Rectal smooth muscle tissue (tissue), 1 donor: ENCODE measurements around the gene ADAMTSL5.
"Not testable (repeated sequence)": the region's sequence is repeated elsewhere in the genome, so short reads cannot be mapped to it uniquely, and the experiment has no call there.

ENCODE experiments used
- H3K27ac ChIP-seq: one replicate; pipeline ENCODE4 v1.7.0; 2013; ENCODE audit warnings: low read depth, low read length, inconsistent platforms
- H3K27me3 ChIP-seq: one replicate; pipeline ENCODE4 v1.7.0; 2013; ENCODE audit warnings: low read length; ENCODE audit not compliant: control insufficient read depth, insufficient read depth
- H3K36me3 ChIP-seq: one replicate; pipeline ENCODE4 v1.7.0; 2013; ENCODE audit warnings: low read length; ENCODE audit not compliant: control insufficient read depth, insufficient read depth
- H3K4me1 ChIP-seq: one replicate; pipeline ENCODE4 v1.7.0; 2013; ENCODE audit warnings: low read length; ENCODE audit not compliant: control insufficient read depth, insufficient read depth
- H3K4me3 ChIP-seq: one replicate; pipeline ENCODE4 v1.7.0; 2013; ENCODE audit warnings: low read length
- H3K9ac ChIP-seq: one replicate; pipeline ENCODE4 v1.7.0; 2013; ENCODE audit warnings: low read length

The ADAMTSL5 gene

DNA sequence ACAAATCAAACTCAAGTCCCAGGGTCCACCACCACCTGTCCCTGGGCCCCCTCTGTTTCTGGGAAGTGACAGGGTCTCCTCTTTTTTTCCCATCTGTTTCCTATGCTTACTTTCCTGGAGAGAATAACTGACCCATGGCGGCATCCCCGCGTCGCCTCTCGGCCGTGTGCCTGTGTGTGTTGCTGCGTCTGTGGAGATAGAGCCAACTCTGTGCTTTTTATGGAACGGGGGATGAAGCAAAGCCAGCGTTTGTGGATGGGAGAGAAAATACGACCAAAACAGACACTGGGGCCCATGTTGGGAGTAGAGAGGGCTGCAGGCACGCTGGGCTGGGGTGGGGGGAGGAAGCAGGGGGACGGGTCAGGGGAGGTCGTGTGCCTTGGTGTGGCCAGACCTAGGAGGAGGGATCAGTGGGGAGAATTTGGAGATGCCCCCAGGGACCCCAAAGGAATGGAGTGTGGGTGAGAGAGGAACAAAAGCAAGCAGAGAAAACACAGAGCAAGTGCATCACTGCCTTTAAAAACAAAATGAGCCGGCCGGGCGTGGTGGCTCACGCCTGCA is 27.6 kb upstream of the ADAMTSL5 start:
- H3K36me3 ChIP-seq: no peaks in the 10 kb centered on the region
- no peak overlapping the region for H3K4me3 ChIP-seq
- H3K27ac ChIP-seq: peak overlapping the region; percentile 53
- H3K9ac ChIP-seq: no peak overlapping the region
- H3K27me3 ChIP-seq: no peaks in the 10 kb centered on the region
- H3K4me1 ChIP-seq: peaks cover 8% of the 10 kb centered on the region

- H3K27me3 ChIP-seq, H3K4me3 ChIP-seq, H3K9ac ChIP-seq, H3K36me3 ChIP-seq, H3K4me1 ChIP-seq: not testable (repeated sequence)
- peak overlapping the region; percentile 53 for H3K27ac ChIP-seq
Observed at GRCh38 chr19:1539749-1540148, 26.9 kb upstream of the ADAMTSL5 start.

GRCh38 chr19:1538978-1539377 is 26.2 kb upstream of the ADAMTSL5 start:
- H3K27me3 ChIP-seq: no peaks in the 10 kb centered on the region
- no peak overlapping the region for H3K9ac ChIP-seq
- H3K4me3 ChIP-seq: peak overlapping the region; percentile 27
- H3K36me3 ChIP-seq: no peaks in the 10 kb centered on the region
- H3K27ac ChIP-seq: no peak overlapping the region
- H3K4me1 ChIP-seq: peaks cover 8% of the 10 kb centered on the region

- not testable (repeated sequence) for H3K4me1 ChIP-seq, H3K4me3 ChIP-seq, H3K36me3 ChIP-seq, H3K9ac ChIP-seq, H3K27ac ChIP-seq, H3K27me3 ChIP-seq
Observed at GRCh38 chr19:1535699-1536098, 22.9 kb upstream of the ADAMTSL5 start.

- Histone ChIP-seq H3K36me3 (no peaks in the 10 kb centered on the region), H3K27me3 (no peaks in the 10 kb centered on the region), H3K9ac (no peak overlapping the region), H3K4me1 (no peaks in the 10 kb centered on the region), H3K4me3 (no peak overlapping the region), H3K27ac (no peak overlapping the region)
Observed at GRCh38 chr19:1534972-1535371, 22.2 kb upstream of the ADAMTSL5 start.

- H3K27ac ChIP-seq: no peak overlapping the region
- no peaks in the 10 kb centered on the region for H3K27me3 ChIP-seq
- no peaks in the 10 kb centered on the region for H3K4me1 ChIP-seq
Observed at GRCh38 chr19:1533510-1534150, 20.8 kb upstream of the ADAMTSL5 start.

GRCh38 chr19:1532003-1532402 is 19.2 kb upstream of the ADAMTSL5 start:
- Histone ChIP-seq H3K4me1 (no peaks in the 10 kb centered on the region), H3K36me3 (no peaks in the 10 kb centered on the region), H3K9ac (no peak overlapping the region), H3K4me3 (no peak overlapping the region), H3K27ac (no peak overlapping the region), H3K27me3 (no peaks in the 10 kb centered on the region)

More at GRCh38 chr19:1533510-1534150, 20.8 kb upstream of the ADAMTSL5 start:
- H3K4me3 ChIP-seq: no peak overlapping the region
- no peaks in the 10 kb centered on the region for H3K36me3 ChIP-seq
- H3K9ac ChIP-seq: no peak overlapping the region

DNA sequence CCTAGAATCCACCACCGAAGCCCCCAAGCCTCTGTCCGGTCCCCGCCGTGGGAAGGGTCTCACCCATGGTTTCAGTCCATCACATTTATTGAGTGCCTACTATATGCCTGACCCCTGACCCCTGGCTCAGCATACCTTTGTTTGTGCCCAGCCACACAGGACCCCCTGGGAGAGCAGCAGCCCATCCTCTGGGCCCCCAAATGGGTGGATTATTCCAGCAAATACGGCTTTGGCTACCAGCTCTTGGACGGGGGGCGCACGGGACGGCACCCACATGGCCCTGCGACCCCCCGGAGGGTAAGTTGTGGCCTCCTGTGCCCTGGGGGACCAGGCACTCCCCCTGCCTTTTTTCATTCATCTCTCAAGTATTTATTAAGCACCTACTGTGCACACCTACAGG is 18.8 kb upstream of the ADAMTSL5 start:
- Histone ChIP-seq H3K9ac (no peak overlapping the region), H3K27me3 (no peaks in the 10 kb centered on the region), H3K27ac (no peak overlapping the region), H3K36me3 (no peaks in the 10 kb centered on the region), H3K4me3 (no peak overlapping the region), H3K4me1 (no peaks in the 10 kb centered on the region)

- not testable (repeated sequence) for H3K27ac ChIP-seq, H3K36me3 ChIP-seq, H3K9ac ChIP-seq, H3K4me1 ChIP-seq, H3K4me3 ChIP-seq, H3K27me3 ChIP-seq
Observed at GRCh38 chr19:1530856-1531255, 18.0 kb upstream of the ADAMTSL5 start.

GRCh38 chr19:1529430-1529816 is 16.6 kb upstream of the ADAMTSL5 start:
- Histone ChIP-seq H3K9ac (no peak overlapping the region), H3K4me1 (no peaks in the 10 kb centered on the region), H3K4me3 (no peak overlapping the region), H3K36me3 (no peaks in the 10 kb centered on the region), H3K27me3 (peaks cover 16% of the 10 kb centered on the region), H3K27ac (no peak overlapping the region)

GRCh38 chr19:1528596-1529429 is 16.0 kb upstream of the ADAMTSL5 start:
- Histone ChIP-seq H3K27ac (no peak overlapping the region), H3K4me3 (no peak overlapping the region), H3K4me1 (no peaks in the 10 kb centered on the region), H3K9ac (no peak overlapping the region), H3K36me3 (no peaks in the 10 kb centered on the region), H3K27me3 (peaks cover 19% of the 10 kb centered on the region)

GRCh38 chr19:1527650-1528309 is 15.0 kb upstream of the ADAMTSL5 start:
- no peak overlapping the region for H3K27ac ChIP-seq
- no peaks in the 10 kb centered on the region for H3K4me1 ChIP-seq
- peaks cover 26% of the 10 kb centered on the region for H3K27me3 ChIP-seq
- H3K4me3 ChIP-seq: no peak overlapping the region
- H3K36me3 ChIP-seq: no peaks in the 10 kb centered on the region
- no peak overlapping the region for H3K9ac ChIP-seq
